ENCODE data around the gene OTOG.

The OTOG gene

DNA sequence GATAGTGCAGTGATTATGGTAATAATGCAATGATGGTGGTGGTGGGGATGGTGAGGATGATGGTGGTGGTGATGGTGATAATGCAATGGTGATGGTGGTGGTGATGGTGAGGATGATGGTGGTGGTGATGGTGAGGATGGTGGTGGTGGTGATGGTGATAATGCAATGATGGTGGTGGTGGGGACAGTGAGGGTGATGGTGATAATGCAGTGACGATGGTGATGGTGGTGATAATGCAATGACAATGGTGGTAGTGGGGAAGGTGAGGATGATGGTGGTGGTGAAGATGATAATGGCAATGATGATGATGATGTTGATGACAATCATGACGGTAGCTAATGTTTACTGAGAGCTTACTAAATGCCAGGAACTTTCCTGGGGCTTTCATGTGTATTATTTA is 92.7 kb downstream of the OTOG start:
- Histone ChIP-seq H2AFZ (ENCODE audit: low read length) (no peak overlapping the region), H3F3A (ENCODE audit: insufficient read depth, low read length) (no peaks in the 10 kb centered on the region), H3K4me1 (ENCODE audit: low read length) (no peaks in the 10 kb centered on the region), H3K27ac (ENCODE audit: low read length) (no peak overlapping the region), H3K4me3 (ENCODE audit: low read length) (no peak overlapping the region), H4K20me1 (ENCODE audit: insufficient read depth, low read length) (no peaks in the 10 kb centered on the region), H3K36me3 (replicated peaks; ENCODE audit: insufficient read depth, low read length) (no peaks in the 10 kb centered on the region), H3K27me3 (replicated peaks; ENCODE audit: insufficient read depth, low read length) (no peaks in the 10 kb centered on the region), H3K79me2 (ENCODE audit: low read length) (no peaks in the 10 kb centered on the region), H3K9me3 (replicated peaks; ENCODE audit: insufficient read depth, low read length) (no peaks in the 10 kb centered on the region), H3K9ac (ENCODE audit: low read length) (no peak overlapping the region), H3K9me2 (replicated peaks; ENCODE audit: insufficient read depth, low read length) (no peaks in the 10 kb centered on the region), H3K4me2 (ENCODE audit: low read depth, low read length) (no peak overlapping the region)
- no peak for DNase-seq
- TF ChIP-seq, protein P1, sequence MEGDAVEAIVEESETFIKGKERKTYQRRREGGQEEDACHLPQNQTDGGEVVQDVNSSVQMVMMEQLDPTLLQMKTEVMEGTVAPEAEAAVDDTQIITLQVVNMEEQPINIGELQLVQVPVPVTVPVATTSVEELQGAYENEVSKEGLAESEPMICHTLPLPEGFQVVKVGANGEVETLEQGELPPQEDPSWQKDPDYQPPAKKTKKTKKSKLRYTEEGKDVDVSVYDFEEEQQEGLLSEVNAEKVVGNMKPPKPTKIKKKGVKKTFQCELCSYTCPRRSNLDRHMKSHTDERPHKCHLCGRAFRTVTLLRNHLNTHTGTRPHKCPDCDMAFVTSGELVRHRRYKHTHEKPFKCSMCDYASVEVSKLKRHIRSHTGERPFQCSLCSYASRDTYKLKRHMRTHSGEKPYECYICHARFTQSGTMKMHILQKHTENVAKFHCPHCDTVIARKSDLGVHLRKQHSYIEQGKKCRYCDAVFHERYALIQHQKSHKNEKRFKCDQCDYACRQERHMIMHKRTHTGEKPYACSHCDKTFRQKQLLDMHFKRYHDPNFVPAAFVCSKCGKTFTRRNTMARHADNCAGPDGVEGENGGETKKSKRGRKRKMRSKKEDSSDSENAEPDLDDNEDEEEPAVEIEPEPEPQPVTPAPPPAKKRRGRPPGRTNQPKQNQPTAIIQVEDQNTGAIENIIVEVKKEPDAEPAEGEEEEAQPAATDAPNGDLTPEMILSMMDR (IDR thresholded peaks at IDR 0.05; ENCODE audit: low read length), result no peak
- TF ChIP-seq EZH2phosphoT487 (IDR thresholded peaks at IDR 0.05; ENCODE audit: low read length) (no peak), EZH2 (optimal IDR thresholded peaks at IDR 0.05; ENCODE audit: low read depth, low read length) (no peak)

- H2AFZ ChIP-seq (ENCODE audit: low read length), result no peak overlapping the region
- no peaks in the 10 kb centered on the region for H4K20me1 ChIP-seq (ENCODE audit: insufficient read depth, low read length)
- H3K79me2 ChIP-seq (ENCODE audit: low read length), result no peaks in the 10 kb centered on the region
- no peak for DNase-seq
- H3K9me3 ChIP-seq (replicated peaks; ENCODE audit: insufficient read depth, low read length), result no peaks in the 10 kb centered on the region
- TF ChIP-seq EZH2phosphoT487 (IDR thresholded peaks at IDR 0.05; ENCODE audit: low read length) (no peak), EZH2 (optimal IDR thresholded peaks at IDR 0.05; ENCODE audit: low read depth, low read length) (no peak)
- TF ChIP-seq, protein P1 (IDR thresholded peaks at IDR 0.05; ENCODE audit: low read length), result no peak
- no peaks in the 10 kb centered on the region for H3K4me1 ChIP-seq (ENCODE audit: low read length)
- no peak overlapping the region for H3K4me2 ChIP-seq (ENCODE audit: low read depth, low read length)
- no peaks in the 10 kb centered on the region for H3K27me3 ChIP-seq (replicated peaks; ENCODE audit: insufficient read depth, low read length)
- H3K9ac ChIP-seq (ENCODE audit: low read length), result no peak overlapping the region
- H3K4me3 ChIP-seq (ENCODE audit: low read length), result no peak overlapping the region
- H3K9me2 ChIP-seq (replicated peaks; ENCODE audit: insufficient read depth, low read length), result no peaks in the 10 kb centered on the region
- H3K36me3 ChIP-seq (replicated peaks; ENCODE audit: insufficient read depth, low read length), result no peaks in the 10 kb centered on the region
- H3K27ac ChIP-seq (ENCODE audit: low read length), result no peak overlapping the region
- no peaks in the 10 kb centered on the region for H3F3A ChIP-seq (ENCODE audit: insufficient read depth, low read length)
Measured at GRCh38 chr11:17640493-17641164, 93.6 kb downstream of the OTOG start.

DNA sequence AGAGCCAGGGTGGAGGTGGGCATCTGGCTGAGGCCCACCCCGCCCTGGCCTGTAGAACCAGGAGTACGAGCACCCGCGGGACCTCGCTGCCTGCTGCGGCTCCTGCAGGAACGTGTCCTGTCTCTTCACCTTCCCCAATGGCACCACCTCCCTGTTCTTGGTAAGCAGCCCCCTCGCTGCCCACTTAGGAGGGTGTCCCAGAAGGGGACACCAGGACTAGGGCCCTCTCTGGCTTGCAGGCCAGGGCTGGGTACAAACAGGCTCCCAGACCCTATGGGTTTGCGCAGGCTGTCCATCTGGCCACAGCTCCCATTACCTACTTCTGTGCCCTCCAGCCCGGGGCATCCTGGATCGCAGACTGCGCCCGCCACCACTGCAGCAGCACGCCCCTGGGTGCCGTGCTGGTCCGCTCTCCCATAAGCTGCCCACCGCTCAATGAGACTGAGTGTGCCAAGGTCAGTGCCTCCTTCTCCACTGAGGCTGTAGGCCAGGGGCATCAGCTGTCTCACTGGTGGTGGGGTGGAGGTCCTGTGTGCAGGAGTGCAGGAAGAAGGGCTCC is 94.8 kb downstream of the OTOG start:
- no peaks in the 10 kb centered on the region for H3K27me3 ChIP-seq (replicated peaks; ENCODE audit: insufficient read depth, low read length)
- no peaks in the 10 kb centered on the region for H3K79me2 ChIP-seq (ENCODE audit: low read length)
- no peak overlapping the region for H3K27ac ChIP-seq (ENCODE audit: low read length)
- H3K9me2 ChIP-seq (replicated peaks; ENCODE audit: insufficient read depth, low read length), result no peaks in the 10 kb centered on the region
- no peak for DNase-seq
- no peak overlapping the region for H3K4me2 ChIP-seq (ENCODE audit: low read depth, low read length)
- H3K36me3 ChIP-seq (replicated peaks; ENCODE audit: insufficient read depth, low read length), result no peaks in the 10 kb centered on the region
- H3K9me3 ChIP-seq (replicated peaks; ENCODE audit: insufficient read depth, low read length), result no peaks in the 10 kb centered on the region
- H2AFZ ChIP-seq (ENCODE audit: low read length), result no peak overlapping the region
- H4K20me1 ChIP-seq (ENCODE audit: insufficient read depth, low read length), result no peaks in the 10 kb centered on the region
- no peaks in the 10 kb centered on the region for H3F3A ChIP-seq (ENCODE audit: insufficient read depth, low read length)
- H3K4me1 ChIP-seq (ENCODE audit: low read length), result no peaks in the 10 kb centered on the region
- TF ChIP-seq EZH2 (optimal IDR thresholded peaks at IDR 0.05; ENCODE audit: low read depth, low read length) (no peak), EZH2phosphoT487 (IDR thresholded peaks at IDR 0.05; ENCODE audit: low read length) (no peak)
- TF ChIP-seq, protein P1 (IDR thresholded peaks at IDR 0.05; ENCODE audit: low read length), result no peak
- no peak overlapping the region for H3K9ac ChIP-seq (ENCODE audit: low read length)
- H3K4me3 ChIP-seq (ENCODE audit: low read length), result no peak overlapping the region
